SK-N-MC (cell line): ENCODE data around the gene TTLL13.
"Not testable (repeated sequence)": the region's sequence is repeated elsewhere in the genome, so short reads cannot be mapped to it uniquely, and the experiment has no call there.

ENCODE experiments used
- EZH2 ChIP-seq: fragments of 200-600 bp; sonication (generic); IDR thresholded peaks from one replicate; pipeline ENCODE4 v1.6.1; 2017; ENCODE audit warnings: antibody characterized with exemption
- FOXP2 ChIP-seq: optimal IDR thresholded peaks from 2 replicates; pipeline ENCODE3; 2011; ENCODE audit warnings: mild to moderate bottlenecking, moderate library complexity; ENCODE audit not compliant: insufficient read depth; ENCODE audit errors: extremely low read length, control extremely low read depth
- POLR2AphosphoS5 ChIP-seq: IDR thresholded peaks from 2 replicates; pipeline ENCODE4 v1.6.1; 2012; ENCODE audit warnings: mild to moderate bottlenecking, low read depth, low read length, borderline replicate concordance

DNA sequence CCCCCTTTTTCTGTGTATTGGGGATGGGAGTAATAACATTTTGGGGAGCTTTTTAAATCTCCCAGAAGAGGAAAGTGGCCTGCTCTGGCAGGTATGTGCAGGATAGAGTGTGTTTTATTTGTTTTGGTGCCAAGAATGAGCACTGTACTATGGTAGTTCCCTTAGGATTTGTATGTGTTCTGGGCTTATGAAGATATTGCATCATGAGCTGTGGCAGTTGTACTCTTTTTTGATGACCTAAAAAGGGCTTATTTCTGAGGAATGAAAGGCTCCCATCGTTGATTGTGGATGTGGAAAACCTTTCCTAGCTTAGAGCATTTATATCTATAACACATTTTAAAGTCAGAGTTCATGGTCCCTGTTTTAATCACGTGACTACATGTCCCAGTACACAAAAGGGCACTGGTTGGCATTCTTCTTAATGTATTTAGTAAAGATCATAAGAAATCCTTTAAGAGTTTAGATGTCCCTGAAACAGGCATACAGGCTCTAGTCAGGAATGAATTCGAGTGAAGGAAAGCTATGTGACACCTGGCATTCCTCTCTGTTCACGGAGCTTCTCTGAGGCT is 47.0 kb downstream of the TTLL13 start:
- TF ChIP-seq EZH2, POLR2AphosphoS5, FOXP2: not testable (repeated sequence)
